H1 (cell line): ENCODE measurements around the gene KCNJ4. TPM values are rescaled to one million over a fixed set of nuclear protein-coding genes. Genes with fewer than 3 reads are reported as not detected.

Experiments
- KDM4A ChIP-seq: IDR thresholded peaks from one replicate; pipeline ENCODE4 v1.7.1; 2012; ENCODE audit warnings: low read depth, mild to moderate bottlenecking, moderate library complexity, low read length, inconsistent platforms; ENCODE audit not compliant: severe bottlenecking
- POLR2AphosphoS5 ChIP-seq: IDR thresholded peaks from 2 replicates; pipeline ENCODE4 v1.6.1; 2011; ENCODE audit warnings: low read depth, low read length
- RFX5 ChIP-seq: IDR thresholded peaks from 2 replicates; pipeline ENCODE4 v1.6.1; 2011; ENCODE audit warnings: low read depth, low read length, improper control_type of control experiment, borderline replicate concordance
- RNF2 ChIP-seq: fragments of 200-900, 300-1000 bp; sonication (generic); IDR thresholded peaks from 2 replicates; pipeline ENCODE4 v1.7.1; 2016; ENCODE audit warnings: borderline replicate concordance, low read depth, mild to moderate bottlenecking, antibody characterized with exemption, low read length; ENCODE audit not compliant: poor library complexity, severe bottlenecking; ENCODE audit errors: missing control alignments
- SP1 ChIP-seq: IDR thresholded peaks from 2 replicates; pipeline ENCODE4 v1.6.1; 2011; ENCODE audit warnings: low read depth, low read length
- SRF ChIP-seq: IDR thresholded peaks from 2 replicates; pipeline ENCODE4 v1.6.1; 2011; ENCODE audit warnings: mild to moderate bottlenecking, low read depth, low read length, moderate library complexity
- polyA plus RNA-seq, 7 experiments: library from polyadenylated mRNA; depleted of rRNA in 3 of 7; stranded (reverse) in 5 of 7; unstranded in 2 of 7; fragments of >200 nt in 5 of 7; fragments of 200-250 nt in 2 of 7; gene quantifications; 1 replicate in 5 of 7; 2 replicates in 1 of 7; 4 replicates in 1 of 7; pipeline versions ENCODE4 v1.2.1 to v1.2.3, GENCODE V29; 2011 to 2013; ENCODE audit warnings: missing spikeins in 2 of 7, mixed read lengths in 2 of 7
- total RNA-seq: library from RNA; stranded (reverse); fragmentation: NEBNext Ultra II Directional; extraction: Animal tissue kit (Norgen Biotek cat#: 25700); gene quantifications from 2 replicates; pipeline ENCODE4 v1.2.1, GENCODE V29; 2021
- TF ChIP-seq, protein P1 (sequence below): IDR thresholded peaks from 2 replicates; pipeline ENCODE4 v1.6.1; 2012; ENCODE audit warnings: inconsistent platforms

Gene KCNJ4
- total and polyA plus RNA-seq, 2 of the 8 experiments (the other 6 are each of a cell fraction or from before 2014, with no cell fraction given), result 1.4 to 2.2 TPM

DNA sequence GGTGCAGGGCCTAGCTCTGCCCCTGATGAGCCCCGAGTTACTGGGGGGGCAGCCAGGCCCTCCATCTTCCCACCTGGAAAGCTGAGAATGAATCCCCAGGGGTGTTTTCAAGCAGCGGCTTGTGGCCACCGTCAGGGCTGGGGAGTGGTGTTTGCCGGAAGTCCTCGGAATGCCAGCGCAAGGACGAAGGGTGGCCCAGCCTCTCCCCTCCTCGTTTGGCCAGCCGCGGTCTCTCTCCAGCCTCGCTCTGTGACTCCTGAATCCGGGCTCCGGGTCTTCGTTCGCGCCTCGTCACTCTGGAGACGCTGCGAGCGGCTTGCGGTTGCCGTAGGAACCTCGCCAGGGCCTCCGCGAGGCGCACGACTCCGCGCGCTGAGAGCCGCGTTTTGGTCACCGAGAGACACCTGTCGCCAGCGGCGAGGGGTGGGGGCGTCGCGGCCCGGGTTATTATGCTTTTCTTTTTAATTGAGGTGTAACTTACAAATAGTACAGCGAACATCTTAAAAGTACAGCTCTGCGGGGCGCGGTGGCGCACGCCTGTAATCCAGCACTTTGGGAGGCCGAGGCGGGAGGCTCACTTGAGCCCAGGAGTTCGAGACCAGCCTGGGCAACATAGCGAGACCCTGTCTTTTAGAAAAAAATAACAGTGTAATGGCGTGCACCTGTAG, 6.5 kb upstream of the KCNJ4 start (continued):
- TF ChIP-seq KDM4A (no peak), SP1 (peak; percentile 98), RFX5 (peak; percentile 61; the same call in 1 of the 2 replicates), SRF (no peak), POLR2AphosphoS5 (no peak), RNF2 (no peak)
- TF ChIP-seq, protein P1, sequence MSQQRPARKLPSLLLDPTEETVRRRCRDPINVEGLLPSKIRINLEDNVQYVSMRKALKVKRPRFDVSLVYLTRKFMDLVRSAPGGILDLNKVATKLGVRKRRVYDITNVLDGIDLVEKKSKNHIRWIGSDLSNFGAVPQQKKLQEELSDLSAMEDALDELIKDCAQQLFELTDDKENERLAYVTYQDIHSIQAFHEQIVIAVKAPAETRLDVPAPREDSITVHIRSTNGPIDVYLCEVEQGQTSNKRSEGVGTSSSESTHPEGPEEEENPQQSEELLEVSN, result peak; percentile 56
- TF ChIP-seq, all 59 proteins: peak for 21
